SH-SY5Y (cell line): ENCODE results near the gene NRAS.

Source experiments
- GATA2 ChIP-seq: IDR thresholded peaks from 2 replicates; pipeline ENCODE4 v1.6.1; 2011; ENCODE audit warnings: mild to moderate bottlenecking, low read depth, low read length
- GATA3 ChIP-seq: IDR thresholded peaks from 2 replicates; pipeline ENCODE4 v1.6.1; 2011; ENCODE audit warnings: low read depth, mild to moderate bottlenecking, low read length, moderate library complexity

The NRAS gene

DNA sequence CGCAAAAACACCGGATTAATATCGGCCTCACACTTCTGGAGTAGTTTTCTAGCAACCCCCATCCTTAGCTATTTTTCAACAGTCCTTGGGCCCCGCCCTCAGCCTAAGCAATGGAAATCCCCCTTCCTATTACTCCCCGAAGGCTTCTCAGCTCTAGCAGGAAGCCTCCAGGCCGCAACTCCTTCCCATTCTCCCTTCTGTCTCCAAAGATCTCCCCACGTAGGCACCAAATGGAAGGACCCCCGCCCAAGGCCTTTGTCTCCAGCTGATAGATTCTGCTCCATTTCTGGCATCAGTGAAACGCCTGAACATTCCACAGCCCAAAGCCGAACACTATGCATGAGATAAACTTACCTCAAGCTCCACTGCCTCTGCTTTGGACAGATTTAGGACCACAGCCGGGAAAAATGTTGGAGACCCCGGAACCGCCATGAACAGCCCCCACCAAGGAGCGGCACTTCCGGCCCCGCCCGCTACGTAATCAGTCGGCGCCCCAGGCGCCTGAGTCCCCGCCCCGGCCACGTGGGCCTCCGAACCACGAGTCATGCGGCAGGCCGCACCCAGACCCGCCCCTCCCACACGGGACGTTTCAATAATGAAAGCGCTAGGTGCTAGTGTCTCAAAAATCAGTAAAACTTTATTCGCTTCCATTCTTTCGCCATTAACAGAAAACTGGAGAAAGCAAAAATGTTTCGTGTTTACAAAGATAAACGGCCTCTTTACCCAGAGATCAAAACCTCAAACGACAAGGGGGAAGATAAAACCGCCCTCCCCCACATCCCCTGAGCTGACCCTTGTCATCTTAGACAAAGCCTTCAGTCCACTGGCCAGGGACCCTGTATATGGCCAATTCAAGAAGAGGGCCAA is at the start of gene NRAS:
Gene NRAS (minus strand): TSS at position 468 of the 867 bp plus-strand sequence. CDS start 611 bp downstream, outside the sequence.
- TF ChIP-seq GATA2: no peak
- TF ChIP-seq GATA3: no peak

DNA sequence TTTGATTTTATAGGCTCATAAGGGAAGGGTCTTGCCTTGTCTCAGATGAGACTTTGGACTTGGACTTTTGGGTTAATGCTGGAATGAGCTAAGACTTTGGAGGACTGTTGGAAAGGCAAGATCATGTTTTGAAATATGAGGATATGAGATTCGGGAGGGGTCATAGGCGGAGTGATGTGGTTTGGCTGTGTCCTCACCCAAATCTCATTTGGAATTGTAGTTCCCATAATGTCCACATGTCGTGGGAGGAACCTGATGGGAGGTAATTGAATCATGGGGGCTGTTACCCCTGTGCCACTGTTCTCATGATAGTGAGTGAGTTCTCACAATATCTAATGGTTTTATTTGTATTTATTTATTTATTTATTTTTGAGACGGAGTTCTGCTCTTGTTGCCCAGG is 48.1 kb upstream of the NRAS start:
- TF ChIP-seq GATA3 (no peak), GATA2 (no peak)

DNA sequence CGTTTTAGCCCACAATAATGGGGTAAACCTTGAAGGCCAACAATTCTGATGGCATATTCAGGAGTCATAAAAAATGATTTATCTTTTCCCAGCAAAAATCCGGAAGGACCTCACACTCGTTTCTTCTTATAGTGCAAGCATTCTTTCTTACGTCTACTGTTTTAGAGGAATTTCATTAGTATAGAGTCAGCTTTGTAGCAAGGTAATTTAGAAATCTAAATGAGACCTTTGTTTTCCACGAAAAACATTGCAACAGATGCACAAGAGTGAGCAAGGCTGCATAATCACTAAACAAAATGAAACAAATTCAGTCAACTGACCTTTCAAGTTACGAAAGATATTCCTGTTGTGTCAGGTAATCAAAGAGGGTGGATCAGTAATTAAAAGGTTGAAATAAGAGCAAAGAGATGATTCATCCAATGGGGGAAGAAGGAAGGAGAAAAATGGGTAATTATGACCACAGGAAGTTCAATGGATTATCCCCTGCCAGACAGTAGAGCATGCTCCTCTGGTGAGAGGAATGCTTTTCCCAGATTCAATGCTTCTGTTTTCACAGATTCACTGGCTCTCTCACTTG is 41.8 kb upstream of the NRAS start:
- no peak for TF ChIP-seq GATA2

DNA sequence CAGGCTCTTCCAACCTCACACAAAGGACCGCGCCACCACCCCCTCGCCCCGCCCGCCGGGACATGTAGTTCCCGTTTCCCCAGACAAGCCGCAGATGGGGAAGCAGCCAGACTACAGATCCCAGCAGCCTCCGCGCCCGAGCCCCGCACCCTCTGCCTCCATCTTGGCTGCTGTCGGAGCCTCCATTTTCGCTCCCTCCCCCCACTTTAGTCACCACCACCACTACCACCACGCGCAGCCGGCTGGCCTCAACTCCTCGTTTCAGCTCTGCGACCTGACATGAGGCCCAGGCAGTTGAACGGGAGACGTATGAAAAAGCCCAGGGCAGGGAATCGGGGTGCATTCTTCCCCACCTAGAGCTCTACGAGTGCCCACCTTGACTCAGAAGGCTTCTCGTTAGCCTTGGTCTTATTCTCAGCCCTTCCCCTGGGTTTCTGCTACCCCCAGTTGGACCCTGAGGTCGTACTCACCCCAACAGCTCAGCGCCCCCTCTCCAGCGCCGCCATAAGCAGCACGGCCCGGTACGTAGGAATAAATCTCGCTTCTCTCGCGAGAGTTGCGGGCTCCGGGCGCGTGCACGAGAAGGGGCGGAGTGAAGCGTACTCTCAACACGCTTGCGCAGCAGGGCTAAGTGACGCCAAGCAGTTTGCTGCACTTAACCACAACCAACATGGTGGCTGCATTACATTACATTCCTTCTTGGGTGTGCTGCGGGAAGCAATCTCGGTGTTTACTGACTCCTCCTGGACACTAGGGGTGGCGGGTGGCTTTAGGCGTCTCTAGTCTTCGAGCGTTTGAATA is 41.1 kb upstream of the NRAS start, which contains the start of gene CSDE1:
Gene CSDE1 (minus strand): TSS at position 530 of the 801 bp plus-strand sequence. CDS start 18,094 bp downstream, outside the sequence.
- TF ChIP-seq GATA2 (no peak), GATA3 (no peak)

DNA sequence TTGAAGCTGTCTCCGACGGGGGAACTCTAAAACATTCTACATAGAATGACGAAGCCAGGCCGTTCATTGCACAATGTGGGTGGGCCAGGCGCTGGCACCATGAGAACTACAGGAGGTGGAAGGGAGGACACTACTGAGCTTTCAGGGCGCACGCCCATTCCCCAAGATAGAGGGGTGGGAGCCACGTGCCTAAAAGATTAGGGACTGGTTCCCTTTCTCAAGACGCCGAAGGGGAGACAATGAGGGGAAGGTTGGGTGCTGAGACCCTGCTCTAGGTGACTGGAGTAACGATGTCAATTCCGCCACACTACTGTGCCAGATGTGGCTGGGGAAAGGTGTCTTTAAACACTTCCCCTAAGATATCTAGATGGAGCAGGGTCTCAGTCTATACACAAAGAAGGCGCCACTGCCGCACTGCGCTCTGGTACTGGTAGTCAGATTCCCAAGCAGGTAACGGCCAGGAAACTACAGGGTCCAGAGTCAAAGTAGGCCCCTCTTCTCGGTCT is 40.4 kb upstream of the NRAS start:
- no peak for TF ChIP-seq GATA2
- TF ChIP-seq GATA3: no peak

DNA sequence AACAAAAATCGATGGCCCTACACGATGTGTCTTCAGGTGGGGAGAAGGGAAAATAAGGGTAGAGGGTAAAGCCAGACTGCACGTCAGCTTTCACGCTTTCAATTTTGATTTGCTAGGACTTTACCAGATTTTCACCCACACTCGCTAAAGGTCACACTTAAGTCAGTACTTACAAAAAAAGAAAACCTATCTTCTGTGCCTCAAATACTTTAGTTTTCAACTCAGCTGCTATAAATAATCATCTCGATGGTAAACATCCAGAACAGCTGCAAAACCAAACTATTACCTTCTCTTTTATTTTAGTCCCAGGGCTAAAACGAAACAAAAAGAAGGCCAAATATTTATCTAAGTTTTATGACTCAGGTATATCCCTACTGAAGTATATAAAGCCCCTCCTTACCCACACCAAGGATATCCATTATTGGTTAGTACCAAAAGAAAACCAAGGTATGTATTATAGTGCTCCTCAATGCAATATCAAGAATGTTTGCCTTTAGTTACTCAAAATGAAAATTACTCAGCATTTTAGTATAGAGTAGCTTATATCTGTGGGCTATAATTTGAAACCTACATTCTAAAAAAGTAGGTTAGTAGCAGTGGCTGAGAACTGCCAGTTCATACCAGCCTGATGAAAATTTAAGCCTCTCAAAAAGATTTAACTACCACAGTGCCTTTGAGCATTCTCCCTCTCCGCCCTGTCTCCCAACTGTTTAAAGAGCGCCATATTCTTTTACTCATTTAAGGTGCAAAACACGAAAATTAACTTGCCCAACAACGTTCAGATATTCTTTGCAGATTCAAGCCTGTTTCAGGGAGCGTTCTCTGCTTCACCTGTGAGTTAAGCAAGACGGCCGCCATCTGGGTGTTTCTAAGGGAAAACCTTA is 39.7 kb upstream of the NRAS start:
- no peak for TF ChIP-seq GATA2

DNA sequence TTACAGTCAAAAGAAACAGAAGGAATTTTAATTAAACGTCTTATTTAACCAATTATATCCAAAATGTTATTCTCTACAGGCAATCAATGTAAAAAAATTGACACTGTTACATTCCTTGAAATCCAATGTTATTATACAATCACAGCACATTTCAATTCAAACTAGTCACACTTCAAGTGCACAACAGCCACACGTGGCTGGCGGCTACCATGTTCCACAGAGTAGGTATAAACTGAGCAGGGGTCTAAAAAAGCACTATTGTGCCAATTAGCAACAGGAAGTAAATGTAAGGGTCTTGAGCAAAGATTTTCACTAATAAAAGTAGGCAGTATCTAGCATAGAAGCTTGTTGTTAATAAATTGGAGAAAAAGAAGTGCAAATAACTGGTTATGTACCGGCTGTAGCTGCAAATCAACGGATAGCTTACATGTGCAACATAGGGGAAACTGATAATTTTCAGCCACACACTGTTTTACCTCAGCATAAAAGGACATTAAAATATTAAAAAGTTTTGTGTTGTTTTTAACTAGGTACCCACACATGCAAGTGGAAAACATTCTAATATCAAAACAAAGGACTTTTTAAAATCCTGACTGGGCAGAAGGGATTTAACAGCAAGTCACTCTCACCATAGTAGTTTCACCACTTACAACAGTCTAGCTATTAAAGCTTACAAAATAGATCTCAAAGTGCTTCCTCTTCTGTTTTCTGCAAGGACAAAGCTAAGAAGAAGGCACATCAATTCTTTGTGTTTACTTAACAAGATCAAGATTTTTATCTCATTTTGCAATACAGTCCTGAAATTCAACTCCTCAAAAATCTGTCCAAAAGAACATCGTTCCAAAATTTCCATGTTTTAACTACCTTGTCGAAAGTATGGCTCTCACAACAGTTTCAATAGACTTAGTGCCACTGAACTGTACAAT is 38.7 kb upstream of the NRAS start:
- TF ChIP-seq GATA3 (no peak), GATA2 (no peak)

DNA sequence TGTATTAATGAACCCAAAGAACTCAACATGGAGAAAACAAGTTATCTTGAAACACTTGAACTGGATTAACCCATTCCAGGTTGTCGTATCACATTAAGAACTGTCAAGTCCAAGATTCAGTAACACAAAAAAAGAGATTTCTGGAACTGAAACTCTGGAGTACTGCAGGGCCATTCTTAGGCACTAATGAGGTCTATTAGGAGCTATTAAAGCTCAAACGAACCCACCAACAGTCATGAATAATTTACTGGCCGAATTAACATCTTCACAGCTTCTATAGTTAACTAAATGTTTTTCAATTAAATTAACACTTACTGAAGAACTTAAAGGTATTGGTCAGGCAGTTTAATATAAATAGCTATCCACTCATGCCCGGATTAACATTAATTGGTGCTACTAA is 36.6 kb upstream of the NRAS start:
- TF ChIP-seq GATA2 (no peak), GATA3 (no peak)

DNA sequence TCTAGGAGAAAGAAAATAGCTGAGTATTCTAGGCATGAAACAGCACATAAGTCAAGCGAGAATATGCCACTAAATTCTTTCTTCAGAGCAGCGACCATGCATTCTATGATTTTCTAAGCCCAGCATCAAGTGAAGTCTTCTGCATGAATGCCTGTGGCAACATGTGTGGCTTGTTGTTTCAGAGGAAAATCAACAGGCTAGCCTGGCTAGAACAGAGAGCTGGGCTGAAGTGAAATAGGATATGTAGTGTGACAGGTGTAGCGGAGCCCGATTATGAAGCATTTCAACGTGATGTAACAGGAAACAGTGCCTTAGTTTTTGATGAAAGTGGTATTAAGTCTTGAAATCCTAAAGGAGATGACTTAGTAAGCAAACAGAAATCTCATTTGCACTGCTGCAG is 34.2 kb upstream of the NRAS start:
- no peak for TF ChIP-seq GATA2
- no peak for TF ChIP-seq GATA3

DNA sequence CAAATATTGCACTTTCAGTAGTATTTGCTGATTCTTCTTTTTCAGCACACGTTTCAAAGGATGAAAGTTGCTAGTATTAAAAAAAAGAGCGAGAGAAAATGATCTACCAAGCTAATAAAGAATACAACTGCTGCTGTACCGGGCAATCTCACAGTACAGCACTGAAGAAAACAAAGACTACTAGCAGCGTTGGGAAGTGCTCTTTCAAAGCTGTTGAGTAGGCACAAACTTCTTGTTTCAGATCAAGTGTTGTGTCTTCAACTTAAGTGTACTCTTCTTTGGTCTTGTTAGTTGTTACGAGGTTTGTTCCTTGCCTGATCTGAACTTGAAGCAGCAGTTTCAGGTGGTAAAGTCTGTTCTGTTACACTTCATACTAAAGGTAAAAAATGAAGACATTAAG is 33.3 kb upstream of the NRAS start:
- TF ChIP-seq GATA2 (no peak), GATA3 (no peak)

DNA sequence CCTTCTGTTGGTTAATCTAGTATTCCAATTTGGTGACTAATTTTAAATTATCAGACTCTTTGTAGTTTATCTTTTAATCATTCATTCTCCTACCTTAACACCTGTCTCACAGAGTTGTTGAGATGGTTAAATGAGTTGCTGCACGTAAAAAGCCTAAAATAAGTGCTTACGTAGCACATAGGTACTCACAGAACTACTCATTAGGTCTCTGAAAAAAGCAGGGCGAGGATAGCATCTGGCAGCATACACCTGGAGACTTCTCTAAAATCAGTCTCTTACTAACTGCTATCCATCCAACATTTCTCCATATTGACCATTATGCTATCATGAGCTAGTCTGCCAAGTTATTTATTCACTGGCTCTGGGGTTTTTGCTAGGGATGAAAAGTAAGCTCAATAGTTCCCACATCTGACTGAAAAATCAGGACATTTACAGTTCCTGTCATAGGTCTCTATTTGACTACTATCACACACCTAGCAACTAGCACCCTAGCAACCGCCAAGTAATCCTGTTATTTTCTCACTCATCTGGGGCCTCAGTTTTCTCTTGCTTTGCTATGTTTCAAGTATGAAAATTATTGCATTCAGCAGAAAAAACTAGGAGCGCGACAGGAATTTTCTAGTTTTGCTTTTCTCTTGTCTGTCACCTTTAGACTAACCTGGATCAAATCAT is 30.0 kb upstream of the NRAS start:
- TF ChIP-seq GATA2 (no peak), GATA3 (no peak)

DNA sequence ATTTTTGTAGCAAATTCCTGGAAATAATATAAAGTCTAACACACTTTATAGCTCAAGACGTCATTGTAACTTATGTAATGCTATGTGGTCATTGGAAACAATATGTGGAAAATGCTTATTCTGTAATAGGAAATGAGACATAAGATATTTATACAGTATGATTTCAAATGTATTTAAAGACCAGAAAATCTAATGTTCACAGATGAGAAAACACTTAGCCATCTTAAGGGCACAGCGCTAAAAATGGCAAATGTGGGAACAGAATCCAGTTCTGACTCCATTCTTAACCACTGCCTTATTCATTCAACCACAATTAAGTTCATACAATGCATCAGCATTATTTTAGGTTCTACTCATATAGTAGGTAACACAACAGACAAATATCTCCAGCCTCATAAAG is 28.7 kb upstream of the NRAS start:
- TF ChIP-seq GATA2 (no peak), GATA3 (no peak)
